IMR-90 (cell line): ENCODE measurements around the gene ODF2. TPM values are rescaled to one million over a fixed set of nuclear protein-coding genes. Genes with fewer than 3 reads are reported as not detected.

Experiments
- ATAC-seq: fragments of 200-7000 bp; cut with Tn5 transposase; 2 replicates; pipeline ENCODE4 v1.9.1; 2020; ENCODE audit warnings: low read depth, mild to moderate bottlenecking, moderate library complexity
- BruUV-seq: library from RNA; stranded (reverse); fragments of 400-500 nt; replicated peaks from 2 replicates; lab custom pipeline; 2021; lab: Mats Ljungman, UMichigan
- CTCF ChIA-PET: fragments of 300-600 bp; formaldehyde crosslinking; extraction: SDS; loops from one replicate; lab custom pipeline; 2021; ENCODE audit warnings: antibody characterized with exemption; lab: Yijun Ruan, JAX
- POLR2A ChIA-PET: fragments of 300-600 bp; sonication (Branson Sonifier 250); formaldehyde crosslinking; loops from one replicate; lab custom pipeline; 2022; ENCODE audit warnings: antibody characterized with exemption; ENCODE audit not compliant: unreplicated experiment; lab: Charles Lee
- DNase-seq: peaks from one replicate; pipeline ENCODE4 v3.0.0; 2013
- H2AFZ ChIP-seq: replicated peaks from 2 replicates; pipeline ENCODE3; 2013; ENCODE audit warnings: low read length, mild to moderate bottlenecking; ENCODE audit not compliant: poor library complexity
- H2AK5ac ChIP-seq: 2 replicates; pipeline ENCODE4 v1.6.1; 2013; ENCODE audit warnings: low read depth, low read length, inconsistent platforms
- H2AK9ac ChIP-seq: replicated peaks from 2 replicates; pipeline ENCODE3; 2013; ENCODE audit warnings: mild to moderate bottlenecking, low read depth, low read length, moderate library complexity; ENCODE audit not compliant: poor library complexity
- H2BK120ac ChIP-seq: 2 replicates; pipeline ENCODE4 v1.6.1; 2013; ENCODE audit warnings: low read depth, low read length, inconsistent platforms
- H2BK15ac ChIP-seq: 3 replicates; pipeline ENCODE4 v1.6.1; 2013; ENCODE audit warnings: low read depth, low read length, inconsistent platforms
- H2BK20ac ChIP-seq: 2 replicates; pipeline ENCODE4 v1.6.1; 2013; ENCODE audit warnings: low read depth, mild to moderate bottlenecking, inconsistent platforms, low read length, moderate library complexity
- H2BK5ac ChIP-seq: 2 replicates; pipeline ENCODE4 v1.6.1; 2013; ENCODE audit warnings: mild to moderate bottlenecking, low read depth, low read length, inconsistent platforms; ENCODE audit not compliant: poor library complexity, severe bottlenecking
- H3K14ac ChIP-seq: replicated peaks from 2 replicates; pipeline ENCODE4 v1.6.1; 2013; ENCODE audit warnings: low read depth, low read length, inconsistent platforms
- H3K18ac ChIP-seq: 2 replicates; pipeline ENCODE4 v1.6.1; 2013; ENCODE audit warnings: low read depth, low read length, control low read depth
- H3K23ac ChIP-seq: 2 replicates; pipeline ENCODE4 v1.6.1; 2013; ENCODE audit warnings: low read depth, low read length, inconsistent platforms
- H3K27ac ChIP-seq: 2 replicates; pipeline ENCODE4 v1.5.1; 2013; ENCODE audit warnings: mild to moderate bottlenecking, control low read depth, low read length; ENCODE audit not compliant: insufficient read depth
- H3K27me3 ChIP-seq: 2 replicates; pipeline ENCODE4 v1.6.1; 2013; ENCODE audit warnings: low read length; ENCODE audit not compliant: control insufficient read depth, insufficient read depth
- H3K36me3 ChIP-seq: 2 replicates; pipeline ENCODE4 v1.6.1; 2013; ENCODE audit warnings: low read length, mixed read lengths; ENCODE audit not compliant: control insufficient read depth, insufficient read depth
- H3K4ac ChIP-seq: 2 replicates; pipeline ENCODE4 v1.6.1; 2013; ENCODE audit warnings: low read depth, low read length, inconsistent platforms
- H3K4me1 ChIP-seq: 2 replicates; pipeline ENCODE4 v1.6.1; 2013; ENCODE audit warnings: low read length, mixed read lengths; ENCODE audit not compliant: control insufficient read depth, insufficient read depth
- H3K4me2 ChIP-seq: 2 replicates; pipeline ENCODE4 v1.6.1; 2013; ENCODE audit warnings: low read depth, mild to moderate bottlenecking, control low read depth, low read length, moderate library complexity
- H3K4me3 ChIP-seq: 2 replicates; pipeline ENCODE4 v1.5.1; 2013; ENCODE audit warnings: low read depth, mild to moderate bottlenecking, control low read depth, low read length, moderate library complexity; ENCODE audit not compliant: insufficient read depth
- H3K56ac ChIP-seq: 2 replicates; pipeline ENCODE4 v1.6.1; 2013; ENCODE audit warnings: low read length, inconsistent platforms; ENCODE audit not compliant: insufficient read depth; ENCODE audit errors: extremely low read depth
- H3K79me1 ChIP-seq, 2 experiments: 2 replicates each; pipeline ENCODE4 v1.6.1; 2013; ENCODE audit warnings: low read length in 2 of 2, inconsistent platforms in 1 of 2, low read depth in 1 of 2
- H3K9ac ChIP-seq: 2 replicates; pipeline ENCODE4 v1.6.1; 2013; ENCODE audit warnings: low read depth, low read length, control low read depth
- H3K9me1 ChIP-seq: 2 replicates; pipeline ENCODE4 v1.6.1; 2013; ENCODE audit warnings: low read length, inconsistent platforms; ENCODE audit not compliant: insufficient read depth
- H3K9me3 ChIP-seq: 2 replicates; pipeline ENCODE4 v1.6.1; 2013; ENCODE audit warnings: low read length; ENCODE audit not compliant: control insufficient read depth, insufficient read depth
- H4K20me1 ChIP-seq: 2 replicates; pipeline ENCODE4 v1.6.1; 2013; ENCODE audit warnings: low read length, inconsistent platforms; ENCODE audit not compliant: insufficient read depth
- H4K5ac ChIP-seq: 2 replicates; pipeline ENCODE4 v1.6.1; 2013; ENCODE audit warnings: mild to moderate bottlenecking, low read depth, low read length, control low read depth
- H4K8ac ChIP-seq, 2 experiments: 2 replicates each; pipeline ENCODE4 v1.6.1; 2013; ENCODE audit warnings: low read depth in 2 of 2, low read length in 2 of 2, control low read depth in 1 of 2, inconsistent platforms in 1 of 2
- H4K91ac ChIP-seq: 2 replicates; pipeline ENCODE4 v1.6.1; 2013; ENCODE audit warnings: low read depth, low read length, inconsistent platforms; ENCODE audit not compliant: insufficient read depth
- BHLHE40 ChIP-seq: fragments of 150-350 bp; IDR thresholded peaks from 2 replicates; pipeline ENCODE4 v1.6.1; 2016; ENCODE audit warnings: mild to moderate bottlenecking, low read depth, low read length
- CEBPB ChIP-seq: IDR thresholded peaks from 2 replicates; pipeline ENCODE4 v1.6.1; 2012; ENCODE audit warnings: low read depth, low read length, improper control_type of control experiment
- CHD1 ChIP-seq: IDR thresholded peaks from 2 replicates; pipeline ENCODE4 v1.6.1; 2012; ENCODE audit warnings: low read depth, low read length, improper control_type of control experiment
- FOS ChIP-seq: fragments of 150-350 bp; IDR thresholded peaks from 2 replicates; pipeline ENCODE4 v1.6.1; 2016; ENCODE audit warnings: low read depth, low read length
- MAFK ChIP-seq: IDR thresholded peaks from 2 replicates; pipeline ENCODE4 v1.6.1; 2012; ENCODE audit warnings: low read depth, low read length, improper control_type of control experiment
- MAZ ChIP-seq: IDR thresholded peaks from 2 replicates; pipeline ENCODE4 v1.6.1; 2012; ENCODE audit warnings: low read depth, mild to moderate bottlenecking, low read length, improper control_type of control experiment, moderate library complexity, borderline replicate concordance
- RAD21 ChIP-seq: IDR thresholded peaks from 2 replicates; pipeline ENCODE4 v1.6.1; 2012; ENCODE audit warnings: low read length, improper control_type of control experiment
- RCOR1 ChIP-seq: IDR thresholded peaks from 2 replicates; pipeline ENCODE4 v1.6.1; 2012; ENCODE audit warnings: mild to moderate bottlenecking, low read length, improper control_type of control experiment; ENCODE audit not compliant: insufficient replicate concordance
- WGBS, 2 experiments: methylation state at CpG; one replicate each; pipeline versions ENCODE4 v1.1.5 to v1.1.7; 2013; ENCODE audit warnings: missing lambda C conversion rate in 2 of 2; ENCODE audit not compliant: insufficient read length in 1 of 2; ENCODE audit errors: extremely low coverage in 2 of 2; 5-methylcytosine and 5-hydroxymethylcytosine counted together
- dilution Hi-C: fragments of 300-500 bp; cut with HindIII; formaldehyde crosslinking; loops from one replicate; pipeline ENCODE4 v1.14.3; 2018; ENCODE audit warnings: low sequenced_read_pairs; ENCODE audit not compliant: unreplicated experiment
- in situ Hi-C: fragments of 300-500 bp; cut with MboI; formaldehyde crosslinking; loops from 3 replicates; pipeline ENCODE4 v1.14.3; 2019; ENCODE audit warnings: low sequenced_read_pairs, inconsistent platforms, mixed read lengths
- intact Hi-C: fragments of 100-400 bp; cut with micrococcal nuclease; formaldehyde crosslinking; loops from 2 replicates; pipeline ENCODE4 v1.10.0; 2022
- polyA plus RNA-seq, 3 experiments: library from polyadenylated mRNA; depleted of rRNA; stranded (reverse); fragments of >200 nt; gene quantifications; 2 replicates each; pipeline ENCODE4 v1.2.3, GENCODE V29; 2012; ENCODE audit warnings: low replicate concordance in 1 of 3
- total RNA-seq: library from RNA; depleted of rRNA; stranded (reverse); fragments of >200 nt; gene quantifications from 2 replicates; pipeline ENCODE4 v1.2.3, GENCODE V29; 2012
- TF ChIP-seq, protein P1 (sequence below): conservative IDR thresholded peaks from 2 replicates; pipeline ENCODE4 v1.5.1; 2012; ENCODE audit warnings: mild to moderate bottlenecking, low read depth, low read length, improper control_type of control experiment
- TF ChIP-seq, protein P2 (sequence below): fragments of 150-350 bp; IDR thresholded peaks from 2 replicates; pipeline ENCODE4 v1.6.1; 2017; ENCODE audit warnings: mild to moderate bottlenecking, antibody characterized with exemption, low read length, low read depth
- TF ChIP-seq, protein P3 (sequence below): fragments of 150-350 bp; IDR thresholded peaks from 2 replicates; pipeline ENCODE4 v1.6.1; 2016; ENCODE audit warnings: low read depth, mild to moderate bottlenecking, low read length, moderate library complexity, borderline replicate concordance

ODF2 gene
- total and polyA plus RNA-seq, 2 of the 4 experiments (the other 2 are of a cell fraction), result 40.2 to 46.4 TPM

DNA sequence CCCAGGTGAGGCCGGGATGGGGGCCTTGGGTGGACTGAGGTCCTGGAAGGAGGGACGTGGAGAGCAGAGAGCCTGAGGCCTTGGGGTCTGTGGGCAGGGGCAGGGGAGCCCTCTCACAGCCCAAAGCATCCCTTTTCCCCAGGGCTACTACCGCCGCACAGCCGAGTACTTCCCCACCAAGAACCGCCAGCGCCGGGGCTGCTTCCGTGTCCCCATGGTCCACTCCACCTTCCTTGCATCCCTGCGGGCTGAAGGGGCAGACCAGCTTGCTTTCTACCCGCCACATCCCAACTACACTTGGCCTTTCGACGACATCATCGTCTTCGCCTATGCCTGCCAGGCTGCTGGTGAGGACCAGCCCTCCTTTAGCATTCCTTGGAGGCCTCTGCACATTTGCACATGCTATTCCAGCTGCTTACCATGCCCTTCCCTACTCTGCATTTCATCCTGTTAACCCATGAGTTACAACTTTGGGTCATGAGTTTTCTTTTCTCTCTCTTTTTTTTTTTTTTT is 31.5 kb upstream of the ODF2 start:
- in situ Hi-C loops (no loop called here), dilution Hi-C loops (no loop called here), intact Hi-C loops (no loop called here)
- Histone ChIP-seq H3K9me3 (no peaks in the 10 kb centered on the region), H3K56ac (no peak overlapping the region), H3K4me1 (peaks cover 3% of the 10 kb centered on the region), H2BK20ac (no peak overlapping the region), H3K27ac (no peak overlapping the region), H2AK9ac (peak overlapping the region; percentile 7), H4K20me1 (no peaks in the 10 kb centered on the region), H3K4me3 (no peak overlapping the region), H2BK120ac (no peak overlapping the region), H3K4me2 (no peak overlapping the region), H2BK5ac (no peak overlapping the region), H4K8ac (no peak overlapping the region), H3K14ac (no peak overlapping the region), H3K27me3 (no peaks in the 10 kb centered on the region), H3K4ac (no peak overlapping the region), H4K5ac (no peak overlapping the region), H3K79me1 (peaks cover 4 to 20% of the 10 kb centered on the region in 2 experiments; a peak in 3 of 4 replicates), H3K36me3 (peaks cover 11% of the 10 kb centered on the region), H2BK15ac (no peak overlapping the region), H2AK5ac (no peak overlapping the region), H3K9me1 (no peaks in the 10 kb centered on the region), H2AFZ (no peak overlapping the region), H3K9ac (no peak overlapping the region), H3K18ac (no peak overlapping the region), H4K91ac (no peak overlapping the region), H3K23ac (no peak overlapping the region)
- DNase-seq (no peak), ATAC-seq (no peak)
- no TSS peak for BruUV-seq
- CTCF ChIA-PET, result no interaction called here
- TF ChIP-seq RAD21 (no peak), CHD1 (no peak), RCOR1 (no peak), CEBPB (no peak), BHLHE40 (no peak), MAZ (no peak), FOS (no peak), MAFK (no peak)
- TF ChIP-seq, protein P1, sequence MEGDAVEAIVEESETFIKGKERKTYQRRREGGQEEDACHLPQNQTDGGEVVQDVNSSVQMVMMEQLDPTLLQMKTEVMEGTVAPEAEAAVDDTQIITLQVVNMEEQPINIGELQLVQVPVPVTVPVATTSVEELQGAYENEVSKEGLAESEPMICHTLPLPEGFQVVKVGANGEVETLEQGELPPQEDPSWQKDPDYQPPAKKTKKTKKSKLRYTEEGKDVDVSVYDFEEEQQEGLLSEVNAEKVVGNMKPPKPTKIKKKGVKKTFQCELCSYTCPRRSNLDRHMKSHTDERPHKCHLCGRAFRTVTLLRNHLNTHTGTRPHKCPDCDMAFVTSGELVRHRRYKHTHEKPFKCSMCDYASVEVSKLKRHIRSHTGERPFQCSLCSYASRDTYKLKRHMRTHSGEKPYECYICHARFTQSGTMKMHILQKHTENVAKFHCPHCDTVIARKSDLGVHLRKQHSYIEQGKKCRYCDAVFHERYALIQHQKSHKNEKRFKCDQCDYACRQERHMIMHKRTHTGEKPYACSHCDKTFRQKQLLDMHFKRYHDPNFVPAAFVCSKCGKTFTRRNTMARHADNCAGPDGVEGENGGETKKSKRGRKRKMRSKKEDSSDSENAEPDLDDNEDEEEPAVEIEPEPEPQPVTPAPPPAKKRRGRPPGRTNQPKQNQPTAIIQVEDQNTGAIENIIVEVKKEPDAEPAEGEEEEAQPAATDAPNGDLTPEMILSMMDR, result no peak
- TF ChIP-seq, protein P2, sequence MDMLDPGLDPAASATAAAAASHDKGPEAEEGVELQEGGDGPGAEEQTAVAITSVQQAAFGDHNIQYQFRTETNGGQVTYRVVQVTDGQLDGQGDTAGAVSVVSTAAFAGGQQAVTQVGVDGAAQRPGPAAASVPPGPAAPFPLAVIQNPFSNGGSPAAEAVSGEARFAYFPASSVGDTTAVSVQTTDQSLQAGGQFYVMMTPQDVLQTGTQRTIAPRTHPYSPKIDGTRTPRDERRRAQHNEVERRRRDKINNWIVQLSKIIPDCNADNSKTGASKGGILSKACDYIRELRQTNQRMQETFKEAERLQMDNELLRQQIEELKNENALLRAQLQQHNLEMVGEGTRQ, result no peak
- TF ChIP-seq, protein P3, sequence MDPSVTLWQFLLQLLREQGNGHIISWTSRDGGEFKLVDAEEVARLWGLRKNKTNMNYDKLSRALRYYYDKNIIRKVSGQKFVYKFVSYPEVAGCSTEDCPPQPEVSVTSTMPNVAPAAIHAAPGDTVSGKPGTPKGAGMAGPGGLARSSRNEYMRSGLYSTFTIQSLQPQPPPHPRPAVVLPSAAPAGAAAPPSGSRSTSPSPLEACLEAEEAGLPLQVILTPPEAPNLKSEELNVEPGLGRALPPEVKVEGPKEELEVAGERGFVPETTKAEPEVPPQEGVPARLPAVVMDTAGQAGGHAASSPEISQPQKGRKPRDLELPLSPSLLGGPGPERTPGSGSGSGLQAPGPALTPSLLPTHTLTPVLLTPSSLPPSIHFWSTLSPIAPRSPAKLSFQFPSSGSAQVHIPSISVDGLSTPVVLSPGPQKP, result no peak
- 93% methylated on average over 11 of the region's 15 CpGs; no CpG with 5 or more reads in 1 of the 2 experiments for WGBS, 2 experiments
- POLR2A ChIA-PET, result no interaction called here
